GM23338 (cell line): ENCODE measurements around the gene VGLL4.

Experiments used
- CREB1 ChIP-seq: fragments of 250-450 bp; sonication (Bioruptor Pico); IDR thresholded peaks from 2 replicates; pipeline ENCODE4 v1.5.0; 2020; ENCODE audit warnings: low read depth, mild to moderate bottlenecking, moderate library complexity
- CTCF ChIP-seq, 2 experiments: fragments of 200-600 bp in 1 of 2; sonication (generic) in 1 of 2; conservative IDR thresholded peaks; 2 replicates each; pipeline versions ENCODE4 v1.5.1 to v1.6.1; 2016 to 2017; ENCODE audit warnings: antibody characterized with exemption in 2 of 2, low read depth in 2 of 2, mild to moderate bottlenecking in 2 of 2, moderate library complexity in 1 of 2
- EZH2 ChIP-seq: fragments of 200-600 bp; sonication (generic); IDR thresholded peaks from one replicate; pipeline ENCODE4 v1.8.0; 2017; ENCODE audit warnings: antibody characterized with exemption, mild to moderate bottlenecking, low read depth; ENCODE audit not compliant: unreplicated experiment
- EZH2phosphoT487 ChIP-seq: fragments of 200-600 bp; sonication (generic); IDR thresholded peaks from one replicate; pipeline ENCODE4 v1.8.1; 2018; ENCODE audit warnings: antibody characterized with exemption; ENCODE audit not compliant: unreplicated experiment
- JUNB ChIP-seq: IDR thresholded peaks from one replicate; pipeline ENCODE4 v1.6.1; 2016; ENCODE audit warnings: antibody characterized with exemption; ENCODE audit not compliant: unreplicated experiment
- POLR2AphosphoS5 ChIP-seq: IDR thresholded peaks from 2 replicates; pipeline ENCODE4 v1.6.1; 2016; ENCODE audit warnings: antibody characterized with exemption, low read depth
- STAT1 ChIP-seq: IDR thresholded peaks from one replicate; pipeline ENCODE4 v1.6.1; 2016; ENCODE audit warnings: antibody characterized with exemption; ENCODE audit not compliant: unreplicated experiment
- TF ChIP-seq, protein P1 (sequence below): IDR thresholded peaks from one replicate; pipeline ENCODE4 v1.6.1; 2018; ENCODE audit warnings: antibody characterized with exemption; ENCODE audit not compliant: unreplicated experiment

DNA sequence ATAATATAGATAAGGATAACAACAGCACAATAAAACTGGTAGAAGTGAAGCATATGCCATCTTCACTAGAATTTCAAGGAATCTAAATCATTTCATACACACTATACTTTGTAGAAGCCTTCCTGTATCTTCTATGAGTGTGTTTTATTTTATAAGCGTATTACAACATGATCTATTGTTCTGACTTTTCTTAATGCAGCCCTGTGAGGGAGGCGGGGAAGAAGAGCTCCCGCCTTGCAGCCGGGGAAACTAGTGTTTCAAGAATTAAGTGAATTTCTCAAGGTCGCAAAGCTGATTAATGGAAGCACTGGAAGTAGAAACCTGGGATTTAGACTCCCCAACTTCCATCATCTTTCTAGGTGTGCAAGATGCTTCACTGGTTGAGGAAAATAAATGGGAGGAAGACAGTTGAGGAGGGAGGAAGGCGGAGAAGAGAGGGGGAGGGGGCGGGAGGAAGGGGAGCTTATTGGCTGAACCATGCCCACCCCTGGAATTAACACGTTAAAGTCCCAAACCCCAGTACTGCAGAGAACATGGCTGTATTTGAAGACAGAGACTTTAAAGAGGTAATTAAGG, 32.9 kb downstream of the VGLL4 start:
- no peak for TF ChIP-seq CTCF (conservative IDR thresholded peaks at IDR 0.05; ENCODE audit: low read depth in 2 of 2)
- no peak for TF ChIP-seq CREB1
- no peak for TF ChIP-seq POLR2AphosphoS5
- no peak for TF ChIP-seq EZH2phosphoT487
- no peak for TF ChIP-seq EZH2
- no peak for TF ChIP-seq JUNB
- no peak for TF ChIP-seq STAT1
- TF ChIP-seq, protein P1, sequence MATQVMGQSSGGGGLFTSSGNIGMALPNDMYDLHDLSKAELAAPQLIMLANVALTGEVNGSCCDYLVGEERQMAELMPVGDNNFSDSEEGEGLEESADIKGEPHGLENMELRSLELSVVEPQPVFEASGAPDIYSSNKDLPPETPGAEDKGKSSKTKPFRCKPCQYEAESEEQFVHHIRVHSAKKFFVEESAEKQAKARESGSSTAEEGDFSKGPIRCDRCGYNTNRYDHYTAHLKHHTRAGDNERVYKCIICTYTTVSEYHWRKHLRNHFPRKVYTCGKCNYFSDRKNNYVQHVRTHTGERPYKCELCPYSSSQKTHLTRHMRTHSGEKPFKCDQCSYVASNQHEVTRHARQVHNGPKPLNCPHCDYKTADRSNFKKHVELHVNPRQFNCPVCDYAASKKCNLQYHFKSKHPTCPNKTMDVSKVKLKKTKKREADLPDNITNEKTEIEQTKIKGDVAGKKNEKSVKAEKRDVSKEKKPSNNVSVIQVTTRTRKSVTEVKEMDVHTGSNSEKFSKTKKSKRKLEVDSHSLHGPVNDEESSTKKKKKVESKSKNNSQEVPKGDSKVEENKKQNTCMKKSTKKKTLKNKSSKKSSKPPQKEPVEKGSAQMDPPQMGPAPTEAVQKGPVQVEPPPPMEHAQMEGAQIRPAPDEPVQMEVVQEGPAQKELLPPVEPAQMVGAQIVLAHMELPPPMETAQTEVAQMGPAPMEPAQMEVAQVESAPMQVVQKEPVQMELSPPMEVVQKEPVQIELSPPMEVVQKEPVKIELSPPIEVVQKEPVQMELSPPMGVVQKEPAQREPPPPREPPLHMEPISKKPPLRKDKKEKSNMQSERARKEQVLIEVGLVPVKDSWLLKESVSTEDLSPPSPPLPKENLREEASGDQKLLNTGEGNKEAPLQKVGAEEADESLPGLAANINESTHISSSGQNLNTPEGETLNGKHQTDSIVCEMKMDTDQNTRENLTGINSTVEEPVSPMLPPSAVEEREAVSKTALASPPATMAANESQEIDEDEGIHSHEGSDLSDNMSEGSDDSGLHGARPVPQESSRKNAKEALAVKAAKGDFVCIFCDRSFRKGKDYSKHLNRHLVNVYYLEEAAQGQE: no peak
